Measurements from ENCODE around the gene DTNB. TPM values are rescaled to one million over a fixed set of nuclear protein-coding genes. Genes with fewer than 3 reads are reported as not detected.

The DTNB gene
- total RNA-seq, 2 donors from 2014 or later = 4.3 to 4.4 TPM

GRCh38 chr2:25358249-25358815 lies 315.0 kb downstream of the DTNB start:
- Histone ChIP-seq H3K4me3 (no peak overlapping the region), H3K27me3 (no peaks in the 10 kb centered on the region), H3K27ac (no peak overlapping the region), H3K36me3 (no peaks in the 10 kb centered on the region), H3K9me3 (no peaks in the 10 kb centered on the region), H3K4me1 (peaks cover 0 to 6% of the 10 kb centered on the region in 2 donors)
- TF ChIP-seq CTCF (IDR thresholded peaks at IDR 0.05) = no peak
- DNase-seq (ENCODE audit: low spot score) = no peak

- H3K27ac ChIP-seq = no peak overlapping the region
- H3K4me1 ChIP-seq = no peaks in the 10 kb centered on the region
- no peaks in the 10 kb centered on the region for H3K27me3 ChIP-seq
- no peak for DNase-seq (ENCODE audit: low spot score)
- no peak for TF ChIP-seq CTCF (IDR thresholded peaks at IDR 0.05)
- H3K36me3 ChIP-seq = no peaks in the 10 kb centered on the region
- H3K9me3 ChIP-seq = no peaks in the 10 kb centered on the region
- H3K4me3 ChIP-seq = no peak overlapping the region
Observed at GRCh38 chr2:25356088-25356487, 317.3 kb downstream of the DTNB start.

GRCh38 chr2:25355270-25355669 lies 318.1 kb downstream of the DTNB start:
- no peak overlapping the region for H3K27ac ChIP-seq
- no peaks in the 10 kb centered on the region for H3K27me3 ChIP-seq
- DNase-seq (ENCODE audit: low spot score) = no peak
- no peaks in the 10 kb centered on the region for H3K36me3 ChIP-seq
- H3K9me3 ChIP-seq = no peaks in the 10 kb centered on the region
- TF ChIP-seq CTCF (IDR thresholded peaks at IDR 0.05) = no peak
- no peak overlapping the region for H3K4me3 ChIP-seq
- H3K4me1 ChIP-seq = no peaks in the 10 kb centered on the region

GRCh38 chr2:25354116-25354515 lies 319.3 kb downstream of the DTNB start:
- Histone ChIP-seq H3K36me3 (no peaks in the 10 kb centered on the region), H3K9me3 (no peaks in the 10 kb centered on the region), H3K27ac (no peak overlapping the region), H3K4me1 (no peaks in the 10 kb centered on the region), H3K4me3 (no peak overlapping the region), H3K27me3 (no peaks in the 10 kb centered on the region)
- DNase-seq (ENCODE audit: low spot score) = no peak
- TF ChIP-seq CTCF (IDR thresholded peaks at IDR 0.05) = no peak

- Histone ChIP-seq H3K4me1 (no peaks in the 10 kb centered on the region), H3K27me3 (no peaks in the 10 kb centered on the region), H3K9me3 (no peaks in the 10 kb centered on the region), H3K27ac (no peak overlapping the region), H3K4me3 (no peak overlapping the region), H3K36me3 (no peaks in the 10 kb centered on the region)
- no peak for DNase-seq (ENCODE audit: low spot score)
- TF ChIP-seq CTCF (IDR thresholded peaks at IDR 0.05) = no peak
Observed at GRCh38 chr2:25349397-25349796, 324.0 kb downstream of the DTNB start.

GRCh38 chr2:25347846-25348245 lies 325.5 kb downstream of the DTNB start:
- no peak for TF ChIP-seq CTCF (IDR thresholded peaks at IDR 0.05)
- no peak overlapping the region for H3K27ac ChIP-seq
- peaks cover 0 to under 1% of the 10 kb centered on the region in 2 donors for H3K4me1 ChIP-seq
- DNase-seq (ENCODE audit: low spot score) = no peak
- H3K9me3 ChIP-seq = no peaks in the 10 kb centered on the region
- H3K4me3 ChIP-seq = no peak overlapping the region
- H3K27me3 ChIP-seq = no peaks in the 10 kb centered on the region
- H3K36me3 ChIP-seq = no peaks in the 10 kb centered on the region

All from right atrium auricular region (tissue), 2 donors.